Activated CD4-positive, alpha-beta T cell treated with anti-CD3 and anti-CD28 coated beads for 36 hours (primary cell): ENCODE measurements around the gene C1orf35. TPM values are rescaled to one million over a fixed set of nuclear protein-coding genes. Genes with fewer than 3 reads are reported as not detected.

ENCODE experiments used
- ATAC-seq: fragments of 200-7000 bp; cut with Tn5 transposase; one replicate; pipeline ENCODE4 v1.10.0; 2021; ENCODE audit warnings: mild to moderate bottlenecking, moderate library complexity
- CTCF ChIA-PET: fragments of 350-600 bp; sonication (Branson Sonifier 250); formaldehyde crosslinking; loops from one replicate; lab custom pipeline; 2021; ENCODE audit warnings: antibody characterized with exemption; lab: Charles Lee
- POLR2A ChIA-PET: fragments of 350-600 bp; sonication (Branson Sonifier 250); formaldehyde crosslinking; loops from one replicate; lab custom pipeline; 2021; ENCODE audit warnings: antibody characterized with exemption, inconsistent platforms; lab: Charles Lee
- DNase-seq: peaks from one replicate; pipeline ENCODE4 v3.0.0-alpha.2; 2020
- H3K27ac Mint-ChIP-seq: one replicate; pipeline ENCODE4 v1.8.0; 2021; ENCODE audit warnings: mixed read lengths
- H3K27me3 Mint-ChIP-seq: one replicate; pipeline ENCODE4 v1.8.0; 2021; ENCODE audit warnings: mixed read lengths
- H3K36me3 Mint-ChIP-seq: one replicate; pipeline ENCODE4 v1.8.0; 2021; ENCODE audit warnings: low read depth, mixed read lengths
- H3K4me1 Mint-ChIP-seq: one replicate; pipeline ENCODE4 v1.8.0; 2021; ENCODE audit warnings: mixed read lengths
- H3K4me3 Mint-ChIP-seq: one replicate; pipeline ENCODE4 v1.8.0; 2021; ENCODE audit warnings: mild to moderate bottlenecking, moderate library complexity, mixed read lengths
- H3K9me3 Mint-ChIP-seq: one replicate; pipeline ENCODE4 v1.8.0; 2021; ENCODE audit warnings: low read depth, mixed read lengths
- intact Hi-C, 2 experiments: fragments of 100-400 bp; cut with DNase I in 1 of 2; cut with micrococcal nuclease in 1 of 2; formaldehyde crosslinking; loops; one replicate each; pipeline versions ENCODE4 v1.14.2 to v1.15.1; 2022 to 2024; cut with DNase I, micrococcal nuclease
- total RNA-seq, 2 experiments: library from RNA; stranded (reverse); gene quantifications; one replicate each; pipeline ENCODE4 v1.2.3, GENCODE V29; 2021

C1orf35 gene
- total RNA-seq, 2 experiments from 2014 or later = 14.6 to 22.5 TPM

DNA sequence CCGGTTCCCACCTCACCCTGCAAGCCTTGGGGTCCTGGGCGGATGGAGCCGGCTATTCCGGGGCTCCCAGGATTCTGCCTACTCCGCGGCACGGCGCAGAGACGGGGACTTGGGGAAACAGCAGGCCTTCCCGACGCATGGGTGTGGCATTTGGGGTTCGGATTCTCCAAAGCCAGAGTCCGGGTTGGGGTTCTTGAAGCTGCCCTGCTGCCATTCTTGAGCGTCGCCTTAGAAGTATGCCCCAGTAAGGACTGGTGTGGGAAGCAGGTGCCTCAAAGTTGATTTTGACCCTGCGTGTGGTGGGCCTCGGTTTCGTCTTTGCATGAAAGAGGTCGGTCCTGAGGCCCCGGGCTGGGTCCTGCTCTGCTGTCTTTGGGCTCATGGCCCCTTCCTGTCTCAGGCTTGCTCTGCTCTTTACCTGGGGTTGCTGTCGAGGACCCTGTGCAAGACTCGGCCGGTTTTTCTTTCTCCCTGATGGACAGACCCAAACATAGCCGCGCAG is 37.6 kb upstream of the C1orf35 start:
- CTCF ChIA-PET = interaction anchor here (2.1 to 5.4 kb wide), 2 partner anchors 10 to 26 kb away, joined by 8 to 29 read pairs; partner anchors contain the start of gene IBA57
- H3K4me3 Mint-ChIP-seq = peak overlapping the region; percentile 97
- H3K27me3 Mint-ChIP-seq = peaks cover 2% of the 10 kb centered on the region
- H3K27ac Mint-ChIP-seq = peak overlapping the region; percentile 95
- peaks cover 24% of the 10 kb centered on the region for H3K4me1 Mint-ChIP-seq
- POLR2A ChIA-PET = interaction anchor here (0.8 to 1.2 kb wide), 3 partner anchors 24 to 33 kb away, joined by 3 to 4 read pairs (median 4); partner anchors contain the start of gene IBA57
- intact Hi-C loops = loop anchor here (1.0 to 5.0 kb wide), 15 partner anchors 15 to 352 kb away; partner anchors contain the start of genes ARF1 (in 2 of the 2), MRPL55 (in 2 of the 2), C1orf35 (in 1 of the 2) and IBA57 (in 1 of the 2)
- peaks cover 30% of the 10 kb centered on the region for H3K36me3 Mint-ChIP-seq
- ATAC-seq = no peak
- DNase-seq = peak; percentile 38
- no peaks in the 10 kb centered on the region for H3K9me3 Mint-ChIP-seq

DNA sequence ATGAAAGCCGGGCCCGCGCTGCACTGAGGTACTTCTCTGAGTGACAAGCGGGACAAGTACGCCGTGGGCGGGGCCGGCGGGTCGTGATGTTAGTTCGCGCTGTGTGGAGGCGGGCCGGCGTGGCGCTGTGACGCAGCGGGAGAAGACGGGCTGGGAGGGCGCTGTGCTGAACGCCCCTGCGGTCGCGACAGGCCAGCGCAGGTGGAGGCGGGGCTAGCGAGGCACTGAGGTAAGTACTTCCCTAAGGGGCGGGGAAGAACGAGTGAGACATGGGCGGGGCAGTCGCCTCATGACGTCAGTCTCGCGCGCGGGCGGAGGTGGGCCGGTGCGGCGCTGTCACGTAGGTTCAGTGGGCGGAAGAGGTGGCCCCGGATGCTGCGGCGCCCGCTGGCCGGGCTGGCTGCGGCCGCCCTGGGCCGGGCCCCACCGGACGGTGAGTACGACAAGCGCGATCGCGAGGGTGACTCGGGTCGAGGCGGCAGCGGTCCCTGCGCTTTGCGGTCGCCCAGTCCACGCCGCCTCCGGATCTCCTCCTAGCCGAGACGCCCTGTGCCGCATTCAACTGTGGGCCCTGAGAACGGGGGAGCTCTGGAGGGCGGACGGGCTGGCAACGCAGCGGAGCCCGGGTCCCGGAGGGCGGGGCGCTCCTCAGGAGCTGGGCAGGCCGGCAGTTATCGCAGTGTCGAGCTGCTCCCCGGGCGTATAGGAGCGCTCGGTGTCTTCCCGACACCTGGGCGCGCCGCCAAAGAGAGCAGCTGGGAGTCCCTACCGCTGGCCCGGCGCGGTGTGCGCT is 37.0 kb upstream of the C1orf35 start, which contains the start of gene GUK1:
GUK1 (plus strand) TSS at position 349 of the 793 bp plus-strand sequence; CDS start at position 373, 24 bp downstream.
- no peaks in the 10 kb centered on the region for H3K9me3 Mint-ChIP-seq
- POLR2A ChIA-PET = interaction anchor here (0.8 to 1.2 kb wide), 3 partner anchors 25 to 34 kb away, joined by 3 to 4 read pairs (median 4); partner anchors contain the start of gene IBA57
- peak within 1 kb of the TSS; percentile 97 for H3K4me3 Mint-ChIP-seq
- ATAC-seq (peak; percentile 95), DNase-seq (peak; percentile 100)
- H3K27ac Mint-ChIP-seq = peak within 1 kb of the TSS; percentile 98
- CTCF ChIA-PET = interaction anchor here (2.1 to 5.4 kb wide), 2 partner anchors 9 to 26 kb away, joined by 8 to 29 read pairs; partner anchors contain the start of gene IBA57
- H3K27me3 Mint-ChIP-seq = peaks cover 2% of the 10 kb centered on the region
- peaks cover 24% of the 10 kb centered on the region for H3K4me1 Mint-ChIP-seq
- intact Hi-C loops = loop anchor here (1.0 to 10.0 kb wide), 16 partner anchors 15 to 352 kb away; partner anchors contain the start of genes ARF1 (in 2 of the 2), MRPL55 (in 2 of the 2), TRIM11 (in 2 of the 2) and C1orf35 (in 1 of the 2)
- peaks cover 30% of the 10 kb centered on the region for H3K36me3 Mint-ChIP-seq

DNA sequence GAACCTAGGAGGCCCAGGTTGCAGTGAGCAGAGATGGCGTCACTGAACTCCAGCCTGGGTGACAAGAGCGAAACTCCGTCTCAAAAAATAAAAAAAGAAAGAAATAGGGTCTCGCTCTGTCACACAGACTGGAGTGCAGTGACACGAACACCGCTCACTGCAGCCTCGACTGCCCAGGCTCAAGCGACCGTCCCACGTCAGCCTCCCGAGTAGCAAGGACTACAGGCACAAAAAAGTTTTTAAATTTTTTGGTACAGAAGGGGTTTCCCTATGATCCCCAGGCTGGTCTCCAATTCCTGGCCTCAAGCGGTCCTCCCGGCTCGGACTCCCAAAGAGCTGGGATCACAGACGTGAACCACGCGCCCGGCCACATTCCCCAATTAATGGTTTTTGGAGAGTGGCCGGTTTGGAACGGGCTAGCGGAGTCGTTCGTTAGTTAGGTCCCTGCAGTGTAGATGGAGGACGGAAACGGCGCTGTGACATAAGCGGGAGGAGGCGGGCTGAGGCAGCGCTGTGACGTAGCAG is 36.3 kb upstream of the C1orf35 start:
- Mint-ChIP-seq H3K27ac (peak overlapping the region; percentile 98), H3K9me3 (no peaks in the 10 kb centered on the region), H3K4me3 (peak overlapping the region; percentile 97), H3K4me1 (peaks cover 24% of the 10 kb centered on the region), H3K27me3 (peaks cover 2% of the 10 kb centered on the region), H3K36me3 (peaks cover 30% of the 10 kb centered on the region)
- POLR2A ChIA-PET = no interaction called here
- no peak for DNase-seq
- CTCF ChIA-PET = interaction anchor here (5.4 kb wide), 1 partner anchor 27 kb away, joined by 29 read pairs; the partner anchor contains the start of gene IBA57
- ATAC-seq = peak; percentile 0
- intact Hi-C loops = loop anchor here in 1 of 2 experiments (10.0 kb wide), 1 partner anchor 265 kb away; the partner anchor contains the start of gene TRIM11

DNA sequence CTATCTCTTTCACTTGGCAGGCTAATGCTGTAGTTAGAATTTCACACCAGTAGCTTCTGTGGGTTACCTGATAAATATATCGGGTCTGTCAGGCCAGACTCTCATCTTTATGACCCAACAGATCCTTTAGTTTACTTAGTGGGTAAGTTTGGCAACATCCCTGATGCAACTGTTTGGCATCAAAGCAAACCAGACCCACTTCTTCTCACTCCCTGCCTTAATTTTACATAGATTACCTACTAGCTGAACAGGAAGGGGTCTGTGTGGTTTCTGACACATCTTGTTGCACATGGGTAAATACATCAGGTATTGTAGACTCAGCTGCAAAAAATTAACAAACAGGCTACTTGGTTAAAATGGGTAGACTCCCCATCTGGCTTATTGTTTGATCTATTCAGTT is 33.8 kb upstream of the C1orf35 start:
- Mint-ChIP-seq H3K36me3 (peaks cover 11% of the 10 kb centered on the region), H3K27me3 (peaks cover 2% of the 10 kb centered on the region), H3K4me1 (peaks cover under 1% of the 10 kb centered on the region), H3K27ac (no peak overlapping the region), H3K9me3 (no peaks in the 10 kb centered on the region), H3K4me3 (no peak overlapping the region)
- intact Hi-C loops = loop anchor here in 1 of 2 experiments (10.0 kb wide), 1 partner anchor 268 kb away; the partner anchor contains the start of gene TRIM11
- ATAC-seq = no peak
- no peak for DNase-seq
- CTCF ChIA-PET = interaction anchor here (0.6 to 3.6 kb wide), 5 partner anchors 14 to 137 kb away, joined by 3 to 12 read pairs (median 5); partner anchors contain the start of gene IBA57
- POLR2A ChIA-PET = interaction anchor here (0.6 to 2.3 kb wide), 2 partner anchors 30 to 45 kb away, joined by 3 to 8 read pairs; no protein-coding TSS in a partner anchor

DNA sequence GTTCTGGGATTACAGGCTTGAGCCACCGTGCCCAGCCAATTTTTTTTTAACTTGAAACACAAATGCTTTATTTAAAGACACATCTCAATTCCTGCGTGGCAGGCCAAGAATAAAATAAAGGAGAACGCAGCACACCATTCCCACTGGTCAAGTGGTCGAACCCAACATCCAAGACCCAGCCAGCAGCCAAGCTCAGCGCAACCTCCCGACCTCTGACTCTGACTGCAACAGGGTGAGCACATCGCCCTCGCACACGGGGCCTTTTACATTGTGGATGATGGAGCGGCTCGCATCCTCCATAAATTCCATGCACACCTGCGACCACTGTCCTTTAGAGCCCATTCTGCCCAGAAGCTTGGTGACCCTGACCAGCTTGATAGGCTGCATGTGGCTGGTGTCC is 31.5 kb upstream of the C1orf35 start:
- Mint-ChIP-seq H3K9me3 (no peaks in the 10 kb centered on the region), H3K36me3 (no peaks in the 10 kb centered on the region), H3K4me3 (no peak overlapping the region), H3K27ac (no peak overlapping the region), H3K4me1 (peaks cover 3% of the 10 kb centered on the region), H3K27me3 (peaks cover 4% of the 10 kb centered on the region)
- CTCF ChIA-PET = no interaction called here
- POLR2A ChIA-PET = no interaction called here
- DNase-seq (no peak), ATAC-seq (no peak)
- intact Hi-C loops = loop anchor here in 1 of 2 experiments (10.0 kb wide), 1 partner anchor 270 kb away; the partner anchor contains the start of gene TRIM11

DNA sequence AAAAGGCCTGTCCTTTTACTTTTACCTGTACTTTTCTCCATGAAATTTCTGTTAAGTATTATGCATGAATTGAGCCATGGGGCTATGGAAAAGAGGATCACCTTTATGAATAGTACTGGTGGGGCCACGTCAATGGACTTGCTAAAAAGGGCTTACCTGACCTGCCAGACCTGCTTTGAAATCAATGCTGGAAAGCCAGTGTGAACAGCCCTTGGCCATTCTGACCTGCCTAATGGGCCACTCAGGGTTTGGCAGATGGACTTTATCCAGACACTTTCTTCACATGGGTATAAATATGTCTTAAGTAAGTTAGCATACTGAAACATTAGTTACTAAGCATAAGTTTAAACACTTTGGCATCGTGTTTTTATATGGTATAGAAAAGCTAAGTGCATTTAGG is 28.6 kb upstream of the C1orf35 start:
- intact Hi-C loops = loop anchor here (1.0 to 10.0 kb wide), 6 partner anchors 35 to 384 kb away; partner anchors contain the start of gene TRIM11 (in 1 of the 2)
- H3K36me3 Mint-ChIP-seq = no peaks in the 10 kb centered on the region
- no peak overlapping the region for H3K4me3 Mint-ChIP-seq
- no peak for ATAC-seq
- no peak for DNase-seq
- H3K27ac Mint-ChIP-seq = no peak overlapping the region
- POLR2A ChIA-PET = no interaction called here
- peaks cover 3% of the 10 kb centered on the region for H3K4me1 Mint-ChIP-seq
- no peaks in the 10 kb centered on the region for H3K9me3 Mint-ChIP-seq
- peaks cover 5% of the 10 kb centered on the region for H3K27me3 Mint-ChIP-seq
- CTCF ChIA-PET = interaction anchor here (0.6 to 3.1 kb wide), 5 partner anchors 19 to 1500 kb away, joined by 3 to 30 read pairs (median 3); partner anchors contain the start of gene IBA57

DNA sequence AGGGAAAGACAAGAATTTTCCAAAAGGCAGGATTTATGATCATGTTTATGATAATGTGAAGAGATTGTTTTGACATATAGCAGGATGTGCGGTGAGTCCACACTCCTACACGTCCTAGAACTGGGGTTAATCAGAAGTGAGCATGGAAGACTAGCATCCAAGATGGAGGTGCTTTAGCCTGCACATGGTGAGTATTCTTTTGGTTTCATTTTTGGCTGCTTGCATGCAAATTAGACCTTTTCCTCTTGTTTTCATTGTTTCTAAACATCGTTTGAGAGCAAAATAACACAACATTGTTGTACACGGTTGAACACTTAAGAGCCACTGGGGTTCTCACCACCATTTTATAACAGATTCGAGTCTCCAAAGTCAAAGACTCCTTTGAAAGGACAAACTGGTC is 22.1 kb upstream of the C1orf35 start:
- DNase-seq (no peak), ATAC-seq (no peak)
- intact Hi-C loops = no loop called here
- ChIA-PET CTCF (interaction anchor here (1.1 kb wide), 1 partner anchor 334 kb away, joined by 3 read pairs; no protein-coding TSS in a partner anchor), POLR2A (no interaction called here)
- Mint-ChIP-seq H3K4me1 (peaks cover 7% of the 10 kb centered on the region), H3K27me3 (peaks cover 3% of the 10 kb centered on the region), H3K27ac (no peak overlapping the region), H3K9me3 (no peaks in the 10 kb centered on the region), H3K4me3 (no peak overlapping the region), H3K36me3 (no peaks in the 10 kb centered on the region)

DNA sequence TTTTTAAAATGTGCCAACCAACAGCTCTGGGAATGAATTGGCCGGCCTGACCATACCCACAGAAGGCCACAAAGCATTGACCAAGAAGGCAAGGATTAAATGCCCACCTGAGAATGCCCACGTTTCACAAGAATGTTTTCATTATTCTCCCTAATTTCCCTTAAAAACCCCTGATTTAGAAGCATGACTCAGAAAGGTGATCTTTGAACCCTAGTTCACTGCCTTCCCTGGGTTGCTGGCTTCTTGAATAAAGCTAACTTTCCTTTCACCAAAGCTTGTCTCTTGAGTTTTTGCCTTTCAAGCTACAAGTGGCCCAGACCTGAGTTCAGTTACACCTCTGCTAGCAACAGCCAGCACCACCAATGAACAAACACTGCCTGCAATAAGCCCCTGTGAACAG is 20.4 kb upstream of the C1orf35 start:
- Mint-ChIP-seq H3K36me3 (no peaks in the 10 kb centered on the region), H3K4me3 (no peak overlapping the region), H3K9me3 (no peaks in the 10 kb centered on the region), H3K27ac (no peak overlapping the region), H3K27me3 (peaks cover 3% of the 10 kb centered on the region), H3K4me1 (peaks cover 7% of the 10 kb centered on the region)
- POLR2A ChIA-PET = no interaction called here
- no peak for DNase-seq
- CTCF ChIA-PET = interaction anchor here (0.6 to 2.1 kb wide), 3 partner anchors 14 to 325 kb away, joined by 3 to 9 read pairs (median 3); no protein-coding TSS in a partner anchor
- no peak for ATAC-seq
- intact Hi-C loops = no loop called here

DNA sequence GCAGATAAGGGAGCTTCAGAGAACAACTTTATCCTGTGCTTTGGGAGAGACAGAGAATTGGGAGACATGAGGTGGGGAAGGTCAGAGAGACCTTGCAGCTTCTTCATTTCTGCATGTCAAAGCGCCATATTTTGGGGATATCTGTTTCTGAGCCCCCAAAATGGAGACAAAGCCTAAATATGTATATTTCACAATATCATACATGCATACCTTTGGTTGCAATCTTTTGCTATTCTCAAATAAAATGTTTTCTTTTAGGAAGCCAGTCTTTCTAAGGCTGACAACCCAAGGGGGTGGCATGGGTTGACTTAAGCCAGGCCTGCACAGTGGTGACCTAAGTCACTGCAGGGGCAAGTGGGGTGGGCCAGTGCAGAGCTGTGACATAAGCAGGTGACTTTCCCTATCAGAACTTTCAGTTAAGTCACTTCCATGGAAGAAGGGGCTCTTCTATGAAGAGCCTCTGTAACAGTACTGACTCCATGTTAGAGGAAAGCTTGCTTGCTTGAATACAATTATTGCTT is 19.9 kb upstream of the C1orf35 start:
- POLR2A ChIA-PET = no interaction called here
- Mint-ChIP-seq H3K27ac (no peak overlapping the region), H3K36me3 (peaks cover 2% of the 10 kb centered on the region), H3K4me1 (peaks cover 7% of the 10 kb centered on the region), H3K9me3 (peaks cover 3% of the 10 kb centered on the region), H3K4me3 (no peak overlapping the region), H3K27me3 (peaks cover 3% of the 10 kb centered on the region)
- DNase-seq (no peak), ATAC-seq (no peak)
- CTCF ChIA-PET = interaction anchor here (1.0 to 2.1 kb wide), 2 partner anchors 14 to 325 kb away, joined by 3 to 9 read pairs; no protein-coding TSS in a partner anchor
- intact Hi-C loops = no loop called here

DNA sequence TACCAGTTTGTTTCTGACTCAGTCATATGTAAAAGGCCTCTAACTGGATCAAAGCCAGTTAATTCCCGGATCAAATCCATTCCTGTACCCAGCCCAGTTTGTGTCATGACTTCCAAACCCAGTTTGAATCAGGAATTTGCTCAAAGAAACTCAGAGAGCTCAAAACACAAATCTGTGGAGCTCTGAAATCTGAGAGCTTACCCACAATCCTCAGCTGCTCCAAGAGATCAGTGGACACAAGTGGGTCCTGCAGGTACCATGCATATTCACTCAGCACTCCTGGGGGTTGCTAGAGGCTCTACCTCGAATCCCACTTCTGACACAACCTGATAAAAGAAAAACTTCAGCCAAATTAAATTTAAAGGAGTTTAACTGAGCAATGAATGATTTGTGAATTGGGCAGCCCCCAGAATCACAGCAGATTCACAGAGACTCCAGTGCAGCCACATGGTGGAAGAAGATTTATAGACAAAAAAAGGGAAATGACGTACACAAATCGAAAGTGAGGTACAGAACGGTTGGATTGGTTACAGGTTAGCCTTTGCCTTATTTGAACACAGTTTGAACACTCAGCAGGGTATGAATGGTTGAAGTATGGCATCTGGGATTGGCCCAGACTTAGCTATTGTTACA is 17.8 kb upstream of the C1orf35 start:
- ChIA-PET POLR2A (no interaction called here), CTCF (interaction anchor here (0.9 to 2.1 kb wide), 2 partner anchors 10 to 59 kb away, joined by 3 to 17 read pairs; no protein-coding TSS in a partner anchor)
- Mint-ChIP-seq H3K36me3 (peaks cover 6% of the 10 kb centered on the region), H3K27me3 (no peaks in the 10 kb centered on the region), H3K4me3 (peak overlapping the region; percentile 47), H3K27ac (peak overlapping the region; percentile 4), H3K4me1 (peaks cover 7% of the 10 kb centered on the region), H3K9me3 (peaks cover 6% of the 10 kb centered on the region)
- peak; percentile 81 for ATAC-seq
- intact Hi-C loops = no loop called here
- DNase-seq = no peak
